Heart left ventricle (tissue), 16 donors: ENCODE results near the gene MAN1B1. TPM values are rescaled to one million over a fixed set of nuclear protein-coding genes. Genes with fewer than 3 reads are reported as not detected.

Experiments
- ATAC-seq, 4 donors: fragments of 200-7000 bp; cut with Tn5 transposase; one replicate each; pipeline ENCODE4 v1.9.1; 2020 to 2022; ENCODE audit warnings: moderate library complexity in 4 of 4, mild to moderate bottlenecking in 3 of 4, moderate number of reproducible peaks in 1 of 4
- DNase-seq, 5 donors: peaks; one replicate each; pipeline ENCODE4 v3.0.0-alpha.2; 2020
- H3K27ac ChIP-seq, 12 donors: fragments of 200-600 bp; sonication (generic) in 4 of 12; one replicate each; pipeline versions ENCODE4 v1.5.0 to v1.8.0; 2016 to 2022; ENCODE audit warnings: mild to moderate bottlenecking in 2 of 12
- H3K27me3 ChIP-seq, 9 donors: fragments of 200-600 bp; sonication (generic) in 2 of 9; one replicate each; pipeline versions ENCODE4 v1.5.1 to v1.8.0; 2016 to 2022; ENCODE audit warnings: mild to moderate bottlenecking in 3 of 9
- H3K36me3 ChIP-seq, 9 donors: fragments of 200-600 bp; sonication (generic) in 2 of 9; one replicate each; pipeline versions ENCODE4 v1.5.0 to v1.8.0; 2018 to 2022; ENCODE audit warnings: mild to moderate bottlenecking in 2 of 9
- H3K4me1 ChIP-seq, 12 donors: fragments of 200-600 bp; sonication (generic) in 4 of 12; one replicate each; pipeline versions ENCODE4 v1.5.0 to v1.8.0; 2016 to 2022; ENCODE audit warnings: mild to moderate bottlenecking in 3 of 12
- H3K4me3 ChIP-seq, 12 donors: fragments of 200-600 bp; sonication (generic) in 4 of 12; one replicate each; pipeline versions ENCODE4 v1.5.0 to v1.8.0; 2017 to 2022; ENCODE audit warnings: mild to moderate bottlenecking in 9 of 12, moderate library complexity in 4 of 12
- H3K9me3 ChIP-seq, 12 donors: fragments of 200-600 bp; sonication (generic) in 4 of 12; one replicate each; pipeline versions ENCODE4 v1.5.0 to v1.8.0; 2016 to 2022; ENCODE audit warnings: mild to moderate bottlenecking in 1 of 12
- CTCF ChIP-seq, 12 donors: fragments of 200-600 bp; sonication (generic) in 4 of 12; IDR thresholded peaks; one replicate each; pipeline versions ENCODE4 v1.5.0 to v1.8.0; 2018 to 2022; ENCODE audit warnings: antibody characterized with exemption in 12 of 12, mild to moderate bottlenecking in 5 of 12
- POLR2A ChIP-seq, 2 donors: fragments of 450-650 bp; IDR thresholded peaks; one replicate each; pipeline ENCODE4 v1.6.1; 2017; ENCODE audit warnings: antibody characterized with exemption in 2 of 2, mild to moderate bottlenecking in 2 of 2, moderate library complexity in 2 of 2
- WGBS, 4 donors: extraction: QIAGEN DNeasy Blood & Tissue Kit in 2 of 4; methylation state at CpG; one replicate each; pipeline versions ENCODE4 v1.1.5 to v1.1.7; 2013 to 2018; 5-methylcytosine and 5-hydroxymethylcytosine counted together
- intact Hi-C, 10 donors: fragments of 100-400 bp; cut with DNase I; formaldehyde crosslinking; loops; one replicate each; pipeline versions ENCODE4 v1.11.1 to v1.14.2; 2022
- polyA plus RNA-seq, 2 donors: library from polyadenylated mRNA; stranded (reverse); fragments of 200-250 nt; gene quantifications; one replicate each; pipeline ENCODE4 v1.2.3, GENCODE V29; 2013
- total RNA-seq, 9 donors: library from RNA; depleted of rRNA in 2 of 9; stranded (reverse); fragments of >200 nt in 2 of 9; fragmentation: NEBNext Ultra II Directional in 3 of 9; extraction: Animal tissue kit (Norgen Biotek cat#: 25700) in 3 of 9; gene quantifications; one replicate each; pipeline versions ENCODE4 v1.1.0 to v1.2.4, GENCODE V29; 2016 to 2023
- donor health status: ischemic (EF 13 %, LVEDD 7.1; RV severe dilation, severe dysfunction).
- donor health status: healthy with polysubstance abuse.
- donor health status: DM: no; HTN: yes; CAD: no.
- donor health status: DM: no; HTN: no; CAD: no.
- donor health status: ischemic (EF 25% LVEDD 6.9; RV normal size, moderate dysfunction).
- donor health status: ischemic (EF 25% LVEDD 5.7; RV mildly dilated, moderate dysfunction).
- donor health status: healthy.
- donor health status: DM: yes; HTN: yes; CAD: no.
- donor health status: ischemic (EF 35%, LVEDD 5.7; RV mildly dilated, moderate dysfunction).
- donor health status: nonischemic (EF 11% LVEDD 7.7; RV severe dilation, severe dysfunction).
- donor health status: DM: yes; HTN: yes; CAD: no.
- donor health status: PGD.
- donor health status: ischemic (EF 29% LVEDD 5.4; RV normal size, mild dysfunction).
- donor health status: nonischemic (EF 23%, LVEDD 6.1; RV moderate dilation, normal function).

Gene MAN1B1
- total and polyA plus RNA-seq, 11 donors, result 17.6 to 40.6 (median 24.6) TPM

- Histone ChIP-seq H3K36me3 (peaks cover 0 to 48% (median 41%) of the 10 kb centered on the region in 9 donors), H3K9me3 (no peaks in the 10 kb centered on the region), H3K4me3 (no peak overlapping the region), H3K27ac (peak overlapping the region in 3 of 12 donors; percentile 12 to 55 (median 12)), H3K4me1 (peaks cover 0 to 39% (median 22%) of the 10 kb centered on the region in 12 donors), H3K27me3 (no peaks in the 10 kb centered on the region)
- DNase-seq, result peak in 2 of 5 donors; percentile 62 to 73
- no peak for ATAC-seq
- intact Hi-C loops, result no loop called here
- 74 to 81% (median 78%) methylated on average over 6 to 12 of the region's 12 CpGs for WGBS, 4 donors
- TF ChIP-seq CTCF (IDR thresholded peaks at IDR 0.05), result no peak
- TF ChIP-seq POLR2A (IDR thresholded peaks at IDR 0.05), result no peak
Observed at GRCh38 chr9:137083394-137084004, 3.3 kb upstream of the MAN1B1 start.

- H3K27me3 ChIP-seq, result no peaks in the 10 kb centered on the region
- ATAC-seq (no peak), DNase-seq (no peak)
- intact Hi-C loops, result no loop called here
- H3K4me1 ChIP-seq, result peaks cover 0 to 30% (median 21%) of the 10 kb centered on the region in 12 donors
- H3K9me3 ChIP-seq, result no peaks in the 10 kb centered on the region
- peaks cover 0 to 42% (median 32%) of the 10 kb centered on the region in 9 donors for H3K36me3 ChIP-seq
- WGBS, 4 donors, result 77 to 86% (median 80%) methylated on average over 9 of the region's 9 CpGs
- H3K4me3 ChIP-seq, result no peak overlapping the region
- no peak overlapping the region for H3K27ac ChIP-seq
- no peak for TF ChIP-seq CTCF (IDR thresholded peaks at IDR 0.05)
- TF ChIP-seq POLR2A (IDR thresholded peaks at IDR 0.05), result no peak
Observed at GRCh38 chr9:137084526-137084925, 2.3 kb upstream of the MAN1B1 start.

- Histone ChIP-seq H3K4me3 (peak overlapping the region; percentile 56 to 94 (median 78)), H3K4me1 (peaks cover 0 to 31% (median 21%) of the 10 kb centered on the region in 12 donors), H3K9me3 (no peaks in the 10 kb centered on the region), H3K36me3 (peaks cover 0 to 35% (median 31%) of the 10 kb centered on the region in 9 donors), H3K27ac (peak overlapping the region; percentile 85 to 97 (median 96)), H3K27me3 (no peaks in the 10 kb centered on the region)
- ATAC-seq (peak in 3 of 4 donors; percentile 13 to 39 (median 35)), DNase-seq (peak in 4 of 5 donors; percentile 56 to 79 (median 67))
- intact Hi-C loops, result no loop called here
- TF ChIP-seq CTCF (IDR thresholded peaks at IDR 0.05), result no peak
- TF ChIP-seq POLR2A (IDR thresholded peaks at IDR 0.05), result no peak
- 1 to 3% (median 1%) methylated on average over 16 to 58 of the region's 58 CpGs for WGBS, 4 donors
Observed at GRCh38 chr9:137085920-137086530, 760 bp upstream of the MAN1B1 start.

GRCh38 chr9:137087409-137087925 lies 682 bp downstream of the MAN1B1 start:
- Histone ChIP-seq H3K27ac (peak overlapping the region; percentile 70 to 97 (median 96)), H3K4me3 (peak overlapping the region; percentile 56 to 94 (median 78)), H3K4me1 (peaks cover 0 to 31% (median 21%) of the 10 kb centered on the region in 12 donors), H3K27me3 (no peaks in the 10 kb centered on the region), H3K36me3 (peaks cover 0 to 35% (median 30%) of the 10 kb centered on the region in 9 donors), H3K9me3 (no peaks in the 10 kb centered on the region)
- ATAC-seq (no peak), DNase-seq (peak in 1 of 5 donors; percentile 47)
- TF ChIP-seq POLR2A (IDR thresholded peaks at IDR 0.05) (no peak), CTCF (IDR thresholded peaks at IDR 0.05) (no peak)
- 11 to 23% (median 16%) methylated on average over 13 to 22 of the region's 22 CpGs for WGBS, 4 donors
- intact Hi-C loops, result no loop called here
